ENCODE results near the gene SUSD1. TPM values are rescaled to one million over a fixed set of nuclear protein-coding genes. Genes with fewer than 3 reads are reported as not detected.
A peak's percentile ranks its signal among the peaks of the same experiment; 100 is the strongest.

Gene SUSD1
- total and polyA plus RNA-seq, 2 of the 13 experiments (the other 11 are each of a cell fraction or from before 2014, with no cell fraction given) = 25.9 to 32.3 TPM

- TF ChIP-seq NRL (CRISPR knock-in tag; IDR thresholded peaks at IDR 0.05; ENCODE audit: borderline replicate concordance) (no peak), RFX5 (IDR thresholded peaks at IDR 0.05; ENCODE audit: low read depth, low read length) (no peak), NFYB (CRISPR knock-in tag; IDR thresholded peaks at IDR 0.05) (no peak), ISX (CRISPR knock-in tag; conservative IDR thresholded peaks at IDR 0.05) (no peak), SALL1 (CRISPR knock-in tag; IDR thresholded peaks at IDR 0.05) (peak; percentile 46; the same call in 1 of the 2 replicates), CAMTA2 (CRISPR knock-in tag; IDR thresholded peaks at IDR 0.05; ENCODE audit: borderline replicate concordance) (no peak), PHF21A (CRISPR knock-in tag; IDR thresholded peaks at IDR 0.05) (peak; percentile 55; the same call in 1 of the 2 replicates), ZNF501 (CRISPR knock-in tag; IDR thresholded peaks at IDR 0.05) (peak; percentile 9; the same call in 1 of the 2 replicates), FOXP4 (CRISPR knock-in tag; IDR thresholded peaks at IDR 0.05) (no peak), STAG1 (CRISPR knock-in tag; IDR thresholded peaks at IDR 0.05) (no peak), ZNF232 (CRISPR knock-in tag; IDR thresholded peaks at IDR 0.05; ENCODE audit: borderline replicate concordance) (no peak), ZMYM4 (CRISPR knock-in tag; IDR thresholded peaks at IDR 0.05) (0 out of 2 replicates have a peak, but pooled peaks have one; percentile 14), ZNF724P (CRISPR knock-in tag; IDR thresholded peaks at IDR 0.05; ENCODE audit: borderline replicate concordance) (no peak), HOXA3 (CRISPR knock-in tag; IDR thresholded peaks at IDR 0.05) (no peak), NR2C2 (CRISPR knock-in tag; IDR thresholded peaks at IDR 0.05; ENCODE audit: borderline replicate concordance) (no peak)
Measured at GRCh38 chr9:112110094-112110776, 64.9 kb downstream of the SUSD1 start (continued).

Data from HepG2 (cell line).